ENCODE measurements around the gene CPD. TPM values are rescaled to one million over a fixed set of nuclear protein-coding genes. Genes with fewer than 3 reads are reported as not detected.

CPD gene
- total and polyA plus RNA-seq, 2 of the 13 experiments (the other 11 are each of a cell fraction or from before 2014, with no cell fraction given): 46.1 to 72.3 TPM

- no peak for TF ChIP-seq ZNF567 (CRISPR knock-in tag; IDR thresholded peaks at IDR 0.05; ENCODE audit: borderline replicate concordance)
- peak; percentile 79; the same call in 1 of the 2 replicates for TF ChIP-seq KAT7 (CRISPR knock-in tag; IDR thresholded peaks at IDR 0.05; ENCODE audit: borderline replicate concordance)
- TF ChIP-seq, protein P1, sequence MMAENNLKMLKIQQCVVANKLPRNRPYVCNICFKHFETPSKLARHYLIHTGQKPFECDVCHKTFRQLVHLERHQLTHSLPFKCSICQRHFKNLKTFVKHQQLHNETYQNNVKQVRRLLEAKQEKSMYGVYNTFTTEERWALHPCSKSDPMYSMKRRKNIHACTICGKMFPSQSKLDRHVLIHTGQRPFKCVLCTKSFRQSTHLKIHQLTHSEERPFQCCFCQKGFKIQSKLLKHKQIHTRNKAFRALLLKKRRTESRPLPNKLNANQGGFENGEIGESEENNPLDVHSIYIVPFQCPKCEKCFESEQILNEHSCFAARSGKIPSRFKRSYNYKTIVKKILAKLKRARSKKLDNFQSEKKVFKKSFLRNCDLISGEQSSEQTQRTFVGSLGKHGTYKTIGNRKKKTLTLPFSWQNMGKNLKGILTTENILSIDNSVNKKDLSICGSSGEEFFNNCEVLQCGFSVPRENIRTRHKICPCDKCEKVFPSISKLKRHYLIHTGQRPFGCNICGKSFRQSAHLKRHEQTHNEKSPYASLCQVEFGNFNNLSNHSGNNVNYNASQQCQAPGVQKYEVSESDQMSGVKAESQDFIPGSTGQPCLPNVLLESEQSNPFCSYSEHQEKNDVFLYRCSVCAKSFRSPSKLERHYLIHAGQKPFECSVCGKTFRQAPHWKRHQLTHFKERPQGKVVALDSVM (CRISPR knock-in tag; IDR thresholded peaks at IDR 0.05): peak; percentile 47; the same call in 1 of the 2 replicates
- no peak for TF ChIP-seq ZNF737 (CRISPR knock-in tag; IDR thresholded peaks at IDR 0.05; ENCODE audit: borderline replicate concordance)
- TF ChIP-seq KDM5B (CRISPR knock-in tag; IDR thresholded peaks at IDR 0.05; ENCODE audit: borderline replicate concordance): peak; percentile 24; the same call in 1 of the 2 replicates
- TF ChIP-seq, protein P2, sequence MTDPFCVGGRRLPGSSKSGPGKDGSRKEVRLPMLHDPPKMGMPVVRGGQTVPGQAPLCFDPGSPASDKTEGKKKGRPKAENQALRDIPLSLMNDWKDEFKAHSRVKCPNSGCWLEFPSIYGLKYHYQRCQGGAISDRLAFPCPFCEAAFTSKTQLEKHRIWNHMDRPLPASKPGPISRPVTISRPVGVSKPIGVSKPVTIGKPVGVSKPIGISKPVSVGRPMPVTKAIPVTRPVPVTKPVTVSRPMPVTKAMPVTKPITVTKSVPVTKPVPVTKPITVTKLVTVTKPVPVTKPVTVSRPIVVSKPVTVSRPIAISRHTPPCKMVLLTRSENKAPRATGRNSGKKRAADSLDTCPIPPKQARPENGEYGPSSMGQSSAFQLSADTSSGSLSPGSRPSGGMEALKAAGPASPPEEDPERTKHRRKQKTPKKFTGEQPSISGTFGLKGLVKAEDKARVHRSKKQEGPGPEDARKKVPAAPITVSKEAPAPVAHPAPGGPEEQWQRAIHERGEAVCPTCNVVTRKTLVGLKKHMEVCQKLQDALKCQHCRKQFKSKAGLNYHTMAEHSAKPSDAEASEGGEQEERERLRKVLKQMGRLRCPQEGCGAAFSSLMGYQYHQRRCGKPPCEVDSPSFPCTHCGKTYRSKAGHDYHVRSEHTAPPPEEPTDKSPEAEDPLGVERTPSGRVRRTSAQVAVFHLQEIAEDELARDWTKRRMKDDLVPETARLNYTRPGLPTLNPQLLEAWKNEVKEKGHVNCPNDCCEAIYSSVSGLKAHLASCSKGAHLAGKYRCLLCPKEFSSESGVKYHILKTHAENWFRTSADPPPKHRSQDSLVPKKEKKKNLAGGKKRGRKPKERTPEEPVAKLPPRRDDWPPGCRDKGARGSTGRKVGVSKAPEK (CRISPR knock-in tag; IDR thresholded peaks at IDR 0.05; ENCODE audit: borderline replicate concordance): no peak
- no peak for TF ChIP-seq PLRG1 (conservative IDR thresholded peaks at IDR 0.05)
- TF ChIP-seq ATM (IDR thresholded peaks at IDR 0.05; ENCODE audit: borderline replicate concordance): no peak
- no peak for TF ChIP-seq WIZ (CRISPR knock-in tag; IDR thresholded peaks at IDR 0.05)
- TF ChIP-seq NR3C1 (CRISPR knock-in tag; IDR thresholded peaks at IDR 0.05): no peak
- no peak for TF ChIP-seq MIXL1 (CRISPR knock-in tag; IDR thresholded peaks at IDR 0.05)
- no peak for TF ChIP-seq ZNF75D (CRISPR knock-in tag; IDR thresholded peaks at IDR 0.05; ENCODE audit: borderline replicate concordance)
- no peak for TF ChIP-seq MAFG (CRISPR knock-in tag; IDR thresholded peaks at IDR 0.05)
- no peak for TF ChIP-seq HNRNPL (IDR thresholded peaks at IDR 0.05; ENCODE audit: low read depth, low read length)
- TF ChIP-seq HMG20A (CRISPR knock-in tag; IDR thresholded peaks at IDR 0.05; ENCODE audit: borderline replicate concordance): no peak
- TF ChIP-seq ZSCAN22 (CRISPR knock-in tag; IDR thresholded peaks at IDR 0.05): no peak
- peak; percentile 90 for TF ChIP-seq TAF1 (CRISPR knock-in tag; IDR thresholded peaks at IDR 0.05)
- TF ChIP-seq FIP1L1 (IDR thresholded peaks at IDR 0.05; ENCODE audit: borderline replicate concordance, insufficient read depth, low read depth, low read length): no peak
- no peak for TF ChIP-seq HES4 (CRISPR knock-in tag; IDR thresholded peaks at IDR 0.05; ENCODE audit: borderline replicate concordance)
- TF ChIP-seq ZFP36L1 (CRISPR knock-in tag; IDR thresholded peaks at IDR 0.05): no peak
- TF ChIP-seq ATF1 (CRISPR knock-in tag; IDR thresholded peaks at IDR 0.05): no peak; the same call in 1 of the 2 replicates
- TF ChIP-seq AGO2 (optimal IDR thresholded peaks at IDR 0.05; ENCODE audit: low read depth, low read length): no peak
- no peak for TF ChIP-seq ZNF672 (CRISPR knock-in tag; IDR thresholded peaks at IDR 0.05)
- 0 out of 2 replicates have a peak, but pooled peaks have one; percentile 18 for TF ChIP-seq E2F2 (CRISPR knock-in tag; IDR thresholded peaks at IDR 0.05; ENCODE audit: borderline replicate concordance)
- TF ChIP-seq, protein P3, sequence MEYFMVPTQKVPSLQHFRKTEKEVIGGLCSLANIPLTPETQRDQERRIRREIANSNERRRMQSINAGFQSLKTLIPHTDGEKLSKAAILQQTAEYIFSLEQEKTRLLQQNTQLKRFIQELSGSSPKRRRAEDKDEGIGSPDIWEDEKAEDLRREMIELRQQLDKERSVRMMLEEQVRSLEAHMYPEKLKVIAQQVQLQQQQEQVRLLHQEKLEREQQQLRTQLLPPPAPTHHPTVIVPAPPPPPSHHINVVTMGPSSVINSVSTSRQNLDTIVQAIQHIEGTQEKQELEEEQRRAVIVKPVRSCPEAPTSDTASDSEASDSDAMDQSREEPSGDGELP (IDR thresholded peaks at IDR 0.05; ENCODE audit: borderline replicate concordance, low read depth): peak; percentile 17; the same call in 1 of the 2 replicates
- no peak; the same call in 1 of the 2 replicates for TF ChIP-seq ZNF768 (CRISPR knock-in tag; IDR thresholded peaks at IDR 0.05)
Observed at GRCh38 chr17:30378825-30379302, at the start of gene CPD (continued).
